Stimulated activated CD4-positive, alpha-beta T cell treated with anti-CD3 and anti-CD28 coated beads, Interleukin-12 subunit alpha, Interleukin-12 subunit beta, amount 100 ng/mL, for 48 hours (primary cell): Measurements from ENCODE around the gene TBC1D9.

Experiments used
- DNase-seq, 3 donors: peaks; one replicate each; pipeline ENCODE4 v3.0.0-alpha.2; 2020; ENCODE audit warnings: low read depth in 2 of 3, low spot score in 1 of 3

The TBC1D9 gene

DNA sequence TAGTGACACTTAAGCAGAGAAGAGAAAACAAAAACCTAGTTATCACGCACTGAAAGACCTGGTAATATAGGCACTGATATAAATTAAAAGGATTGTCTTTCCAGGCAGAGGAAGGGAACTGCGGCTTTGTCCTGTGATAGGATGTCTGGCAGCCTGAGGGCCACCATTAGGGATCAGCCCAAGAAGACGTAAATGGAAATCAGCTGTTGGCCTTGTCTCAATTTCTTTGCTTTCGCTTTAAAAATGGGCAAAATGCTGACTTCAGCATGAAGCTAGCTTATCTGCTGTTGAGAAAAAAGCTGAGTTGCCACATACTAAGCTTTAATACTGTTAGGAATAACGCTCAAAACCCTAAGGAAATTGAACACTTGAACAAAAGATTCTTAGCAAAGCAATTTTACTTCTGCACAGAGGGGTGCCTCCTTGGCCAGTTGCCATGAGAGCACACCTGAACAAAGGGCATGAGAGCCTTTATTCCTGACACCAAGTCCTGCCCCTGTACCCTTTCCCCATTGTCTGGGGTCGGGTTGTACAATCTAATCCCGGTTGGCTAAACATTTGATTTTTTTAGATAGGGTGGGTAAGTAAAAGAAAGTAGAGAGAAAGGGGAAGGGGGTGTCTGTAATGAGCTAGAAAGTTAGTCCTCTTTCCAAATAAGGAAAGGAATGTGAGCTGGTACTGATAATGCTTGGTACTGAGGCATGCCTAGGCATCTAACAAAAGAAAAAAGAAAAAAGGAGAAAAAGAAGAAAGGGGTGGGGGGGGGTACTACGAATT is 102.3 kb downstream of the TBC1D9 start:
- no peak for DNase-seq

DNA sequence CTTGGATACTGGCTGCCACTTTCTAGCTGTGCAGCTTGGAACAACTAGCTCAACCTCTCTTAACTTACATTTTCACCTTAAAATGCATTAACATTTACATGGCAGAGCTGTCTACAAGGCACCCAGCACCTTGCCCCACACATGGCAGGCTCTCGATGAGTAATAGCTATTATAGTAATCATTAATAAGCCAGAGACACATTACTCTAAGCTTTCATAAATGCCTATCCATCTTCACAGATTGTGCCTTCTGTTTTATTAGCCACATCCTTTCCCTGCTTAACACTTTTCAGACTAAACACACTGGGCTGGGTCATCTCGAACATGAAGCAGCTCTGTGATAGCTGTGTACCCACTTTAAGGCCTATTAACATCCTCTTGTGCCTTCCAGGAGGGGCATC is 103.6 kb downstream of the TBC1D9 start:
- no peak for DNase-seq

DNA sequence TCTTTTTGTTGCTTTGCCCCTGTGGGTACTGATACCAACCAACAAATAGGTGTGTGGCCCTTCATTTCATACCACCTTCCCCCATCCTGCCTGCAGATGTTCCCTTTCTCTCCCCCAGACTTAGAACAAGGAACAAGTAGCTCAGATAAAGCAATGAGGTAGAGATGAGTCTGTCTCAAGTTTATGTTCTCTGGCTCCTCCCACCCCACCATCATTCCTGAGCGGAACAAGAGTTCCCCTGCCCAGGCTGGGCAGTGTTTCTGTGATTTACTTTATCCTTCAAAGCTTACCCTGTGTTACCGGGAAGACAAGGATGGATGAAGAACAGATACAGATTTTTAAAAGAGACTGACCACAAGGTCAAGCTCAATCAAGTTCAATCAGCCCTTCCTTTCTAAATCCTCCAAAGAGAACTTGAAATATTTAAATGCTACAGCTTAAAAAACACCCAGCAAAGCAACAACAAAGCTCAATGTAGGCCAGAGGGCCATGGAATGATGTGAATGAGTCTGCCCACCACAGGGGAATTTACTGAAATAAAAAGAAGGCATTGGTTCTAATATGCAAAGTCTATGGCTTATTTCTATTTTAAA is 107.4 kb downstream of the TBC1D9 start:
- no peak for DNase-seq

DNA sequence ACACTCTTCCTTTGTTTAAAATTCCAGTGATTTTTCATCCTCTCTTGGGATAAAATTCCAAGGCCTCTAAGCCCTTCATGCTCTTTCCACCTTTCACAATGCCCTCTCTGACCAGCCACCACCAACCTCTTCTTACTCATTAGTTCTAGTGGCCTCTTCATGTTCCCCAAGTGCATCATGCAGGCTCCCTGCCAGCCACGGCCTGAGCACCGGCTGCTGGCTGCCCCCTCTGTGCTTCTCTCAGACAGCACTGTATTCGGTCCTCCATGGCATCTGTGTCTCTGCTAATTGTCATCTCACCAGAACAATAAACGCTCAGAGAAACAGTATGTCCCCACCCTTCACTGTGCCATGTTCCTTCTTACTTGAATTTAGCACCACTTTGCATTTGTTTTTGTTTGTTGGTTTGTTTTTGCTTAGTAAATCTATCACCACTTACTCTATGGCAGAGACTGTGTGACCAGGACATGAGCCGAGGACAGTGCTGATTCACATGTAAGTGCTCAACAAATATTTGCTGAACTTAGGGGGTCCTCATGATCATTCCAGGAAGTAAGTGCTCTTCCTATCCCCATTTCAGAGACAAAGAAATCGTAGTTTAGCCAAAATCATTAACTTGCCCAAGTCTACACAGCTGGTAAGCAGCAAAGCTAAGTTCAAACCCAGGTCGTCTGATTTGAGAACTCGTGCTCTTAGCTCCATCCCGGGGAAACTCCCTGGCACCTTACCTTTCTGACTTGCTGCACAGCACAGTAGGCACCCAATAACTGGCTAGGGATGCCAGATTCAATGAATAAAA is 110.4 kb downstream of the TBC1D9 start:
- DNase-seq, result no peak

DNA sequence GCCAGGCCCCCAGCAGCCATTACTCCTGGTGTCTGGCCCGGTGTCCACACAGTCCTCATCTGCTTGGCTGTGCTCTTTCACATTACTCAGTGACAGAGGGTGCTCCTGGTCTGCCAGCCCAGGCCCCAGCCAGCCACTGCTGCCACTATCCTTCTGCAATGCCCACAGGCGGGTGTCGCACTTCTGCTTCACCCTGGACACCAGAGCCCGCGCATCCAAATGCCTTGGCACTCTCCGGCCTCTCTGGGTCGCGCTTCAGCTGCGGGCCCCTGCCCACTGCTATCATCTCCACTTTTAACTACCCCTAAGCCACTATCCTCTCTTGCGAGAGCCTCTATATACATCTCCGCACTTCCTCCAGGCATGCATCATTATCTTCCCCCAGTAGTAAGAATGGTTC is 111.0 kb downstream of the TBC1D9 start:
- DNase-seq, result no peak

DNA sequence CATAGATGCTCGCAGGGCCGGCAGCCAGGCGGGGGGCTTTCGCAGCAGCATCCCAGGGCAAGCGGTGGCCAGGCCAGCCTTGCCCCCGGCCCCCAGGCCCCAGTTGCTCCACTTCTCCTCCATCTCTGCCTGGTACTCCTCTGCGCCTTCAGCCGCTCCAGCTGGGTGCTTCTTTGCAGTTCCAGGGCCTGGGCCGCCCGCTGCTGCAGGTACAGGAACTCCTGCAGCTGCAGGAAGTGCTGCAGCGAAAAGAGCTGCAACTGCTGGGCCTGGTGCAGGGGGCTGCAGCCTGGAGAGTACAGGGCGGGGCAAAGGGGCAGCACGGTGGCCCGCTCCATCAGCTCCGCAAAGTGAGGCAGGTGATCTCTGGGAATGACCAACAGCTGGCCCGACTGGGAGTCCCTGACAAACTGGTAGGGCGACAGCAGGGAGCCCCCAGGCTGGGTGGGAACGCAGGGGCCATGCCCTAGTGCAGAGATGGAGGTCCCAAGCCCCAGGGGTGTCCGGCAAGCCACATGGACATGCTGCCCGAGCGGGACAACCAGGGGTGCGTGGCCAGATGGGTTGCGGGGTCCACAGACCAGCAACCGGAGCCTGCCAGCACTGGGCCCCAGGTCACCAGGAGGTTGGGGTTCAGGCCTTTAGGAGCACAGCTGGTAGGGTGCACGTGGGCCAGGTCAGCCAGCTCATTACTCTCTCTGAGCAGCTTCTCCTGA is 111.6 kb downstream of the TBC1D9 start:
- no peak for DNase-seq

DNA sequence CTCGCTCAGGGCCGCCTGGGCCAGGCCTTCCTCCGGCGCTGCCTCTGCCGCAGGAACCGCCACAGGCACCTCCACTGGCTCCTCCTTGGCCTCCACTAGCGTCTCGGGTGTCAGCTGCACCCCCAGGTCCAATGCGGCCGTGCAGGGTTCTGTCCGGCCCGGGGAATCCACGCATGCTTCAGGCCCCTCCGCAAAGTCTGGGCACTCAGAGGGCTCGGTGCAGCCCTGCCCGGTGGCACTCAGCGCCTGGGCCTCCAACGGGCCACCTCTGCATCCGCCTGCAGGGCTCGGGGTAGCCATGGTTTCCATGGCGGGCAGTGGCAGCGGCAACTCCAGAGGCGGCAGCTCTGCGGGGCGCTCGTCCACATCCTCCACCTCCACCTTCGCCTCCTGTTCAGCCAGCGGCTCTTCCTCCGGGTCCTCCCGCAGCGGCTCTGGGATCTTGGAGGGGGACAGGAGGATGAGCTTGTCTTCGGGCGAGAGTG is 112.6 kb downstream of the TBC1D9 start:
- no peak for DNase-seq

DNA sequence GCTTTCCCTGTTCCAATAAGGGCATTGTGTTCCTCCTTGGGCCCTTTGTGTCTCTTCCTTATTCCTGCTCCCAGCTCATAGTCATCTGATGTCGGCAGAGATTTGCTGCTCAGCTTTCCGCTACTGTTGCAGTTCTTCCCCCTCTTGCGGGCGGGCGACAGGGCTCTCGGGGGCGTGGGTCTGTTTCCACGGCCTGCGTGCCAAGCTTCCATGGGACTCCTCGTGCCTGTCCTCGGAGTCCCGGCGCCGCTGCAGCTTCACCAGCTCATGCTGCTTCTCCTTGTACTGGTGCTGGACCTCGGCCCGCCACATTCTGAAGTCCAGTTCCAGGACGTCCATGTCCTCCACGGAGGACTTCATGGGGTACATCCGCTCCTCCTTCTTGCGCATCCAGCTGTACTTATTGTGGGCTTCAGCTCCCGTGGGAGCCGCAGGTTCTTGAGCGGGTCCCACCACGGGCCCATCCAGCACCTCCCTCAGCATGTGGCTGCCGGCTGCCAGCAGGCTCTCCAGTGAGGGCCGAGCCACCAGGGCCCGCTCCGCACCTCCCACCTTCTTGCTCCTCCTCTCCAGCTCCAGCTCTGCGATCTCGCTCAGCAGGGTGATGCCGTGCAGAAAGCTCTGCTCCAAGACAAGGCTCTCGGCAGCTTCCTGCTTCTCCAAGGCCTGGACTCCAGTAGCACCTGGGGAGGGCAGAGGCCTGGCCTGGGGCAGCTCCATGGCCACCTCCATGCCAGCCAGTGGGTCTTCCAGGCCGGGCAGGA is 113.3 kb downstream of the TBC1D9 start:
- DNase-seq, result no peak

DNA sequence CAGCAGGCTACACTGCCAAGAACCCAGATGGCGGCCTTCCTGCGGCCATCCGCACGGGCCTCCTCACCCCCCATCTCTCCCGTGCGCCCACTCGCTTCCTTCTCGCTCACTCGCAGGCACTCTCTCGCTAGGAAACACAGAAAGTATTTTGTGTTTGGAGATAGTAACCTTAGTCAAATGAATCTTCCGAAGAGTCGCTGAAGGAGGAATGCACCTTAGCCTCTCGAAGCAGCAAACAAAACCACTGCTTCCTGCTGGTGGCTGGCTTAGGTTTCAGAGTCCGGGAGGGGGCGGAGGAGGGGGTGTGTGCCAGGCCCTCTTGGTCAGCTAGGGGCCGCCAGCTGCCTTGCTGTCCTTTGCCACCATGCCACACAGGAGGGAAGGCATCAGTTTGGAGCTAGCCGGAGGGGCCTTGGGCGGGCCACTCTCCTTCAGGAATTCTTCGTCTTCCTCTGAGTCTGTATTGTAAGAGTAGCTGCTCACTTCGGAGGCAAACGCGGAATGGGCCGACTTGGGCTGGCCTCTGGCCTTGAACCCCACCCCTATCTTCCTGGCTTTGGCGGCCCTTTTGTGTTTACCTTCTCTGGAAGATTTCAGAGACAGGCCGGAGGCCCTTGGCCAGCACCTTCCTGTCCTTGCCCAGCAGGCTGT is 114.3 kb downstream of the TBC1D9 start:
- DNase-seq, result no peak

DNA sequence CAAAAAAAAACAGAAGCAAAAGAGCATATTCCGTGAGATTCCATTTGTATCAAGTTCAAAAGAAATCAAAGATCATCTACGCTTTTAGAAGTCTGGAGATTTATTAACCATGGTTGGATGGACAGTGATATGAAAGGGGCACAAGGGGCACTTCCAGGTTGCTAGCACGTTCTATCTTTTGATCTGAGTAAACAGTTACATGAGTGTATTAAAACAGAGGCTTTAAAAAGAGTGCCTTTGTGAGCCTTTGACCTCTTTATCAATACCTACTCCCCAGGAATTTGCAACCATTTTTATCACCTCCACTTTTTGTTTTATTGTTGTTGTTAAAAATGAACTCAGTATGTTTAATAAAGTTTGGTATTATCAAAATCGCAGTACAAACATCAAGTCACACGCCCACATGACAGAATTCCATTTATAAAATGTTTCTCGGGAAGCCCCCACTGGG is 115.1 kb downstream of the TBC1D9 start:
- DNase-seq, result no peak

DNA sequence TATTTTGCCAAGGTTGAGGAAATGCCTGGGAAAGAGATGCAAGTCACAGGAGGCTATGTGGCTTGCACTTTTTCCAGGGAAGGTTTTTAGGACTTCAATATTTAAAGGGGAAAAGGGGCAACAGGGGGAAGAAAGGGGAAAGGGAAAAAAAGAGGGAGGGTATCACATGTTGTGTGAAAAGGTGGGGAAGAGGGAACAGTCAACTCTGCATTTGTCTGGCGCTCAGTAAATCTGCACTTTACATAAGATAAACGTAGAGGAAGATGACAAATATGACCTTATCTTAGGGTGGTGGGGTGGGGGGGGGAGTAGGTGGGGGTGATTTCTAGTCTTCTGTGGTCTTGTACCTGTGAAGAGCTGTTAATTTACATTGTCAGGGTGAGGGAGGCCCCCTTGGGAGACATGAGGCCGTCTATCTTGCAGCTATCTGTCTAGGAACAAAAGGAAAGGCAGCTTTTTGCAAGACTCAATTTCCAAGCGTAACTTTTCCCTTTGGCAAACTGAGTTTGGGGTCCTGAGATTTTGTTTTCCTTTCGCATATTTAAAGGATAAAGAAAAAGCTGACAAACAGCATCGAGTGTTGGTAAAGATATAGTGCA is 115.9 kb downstream of the TBC1D9 start:
- DNase-seq, result no peak

DNA sequence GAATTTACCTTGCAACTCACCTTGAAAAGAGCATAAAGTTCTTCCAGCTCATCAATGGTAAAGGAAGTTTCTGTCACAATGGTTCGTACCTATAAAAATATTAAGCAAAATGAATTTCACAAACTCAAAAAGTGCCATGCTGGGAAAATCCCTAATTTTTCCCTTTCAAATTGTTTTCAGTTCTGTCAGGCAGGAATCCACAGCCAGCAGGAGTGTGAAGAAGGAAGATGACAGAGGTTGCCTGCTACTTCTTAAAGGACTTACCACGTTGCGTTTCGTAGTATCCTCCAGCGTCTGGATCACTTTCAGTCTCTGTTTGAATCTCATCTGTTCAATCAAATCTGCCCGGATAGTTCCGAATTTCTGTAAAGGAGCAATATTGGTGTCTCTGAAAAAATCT is 117.1 kb downstream of the TBC1D9 start:
- DNase-seq, result no peak

DNA sequence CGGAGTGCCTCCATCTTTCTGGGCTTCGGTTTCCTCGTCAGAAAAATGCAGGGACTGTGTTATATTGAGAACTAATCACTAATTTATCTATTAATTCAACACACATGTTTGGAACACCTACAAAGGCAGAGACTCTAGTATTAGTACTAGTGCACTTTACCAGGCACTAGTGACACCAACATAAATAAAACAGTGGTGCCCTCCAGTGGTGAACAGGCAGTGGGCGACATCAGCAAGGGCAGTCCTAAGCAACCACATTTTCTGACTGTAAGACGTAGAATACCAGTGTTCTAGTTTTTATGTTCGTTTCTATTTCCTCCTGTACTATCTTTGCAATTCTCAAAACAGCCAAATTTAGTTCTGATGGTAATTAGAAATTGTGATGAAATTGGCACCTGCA is 118.3 kb downstream of the TBC1D9 start:
- peak in 2 of 3 donors; percentile 17 to 34 for DNase-seq

DNA sequence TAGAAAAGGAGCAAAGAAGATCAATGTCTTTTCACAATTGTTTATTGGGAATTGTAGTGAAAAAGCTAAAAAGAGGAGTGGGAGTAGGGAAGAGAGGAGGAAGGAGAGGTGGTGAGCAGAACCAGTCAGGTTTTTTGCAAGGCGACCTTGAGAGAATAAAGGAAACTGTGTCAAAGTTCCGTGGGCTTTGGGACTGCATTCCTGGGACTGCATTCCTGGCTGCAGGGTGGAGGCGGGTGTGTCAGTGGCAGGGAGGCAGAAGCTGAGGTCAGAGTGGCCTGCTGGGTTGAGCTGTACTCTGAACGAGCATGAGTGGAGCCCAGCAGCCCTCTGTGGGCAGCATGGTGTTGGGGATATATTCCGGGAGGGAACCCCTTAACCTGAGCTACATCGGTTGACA is 120.6 kb downstream of the TBC1D9 start:
- DNase-seq, result no peak

DNA sequence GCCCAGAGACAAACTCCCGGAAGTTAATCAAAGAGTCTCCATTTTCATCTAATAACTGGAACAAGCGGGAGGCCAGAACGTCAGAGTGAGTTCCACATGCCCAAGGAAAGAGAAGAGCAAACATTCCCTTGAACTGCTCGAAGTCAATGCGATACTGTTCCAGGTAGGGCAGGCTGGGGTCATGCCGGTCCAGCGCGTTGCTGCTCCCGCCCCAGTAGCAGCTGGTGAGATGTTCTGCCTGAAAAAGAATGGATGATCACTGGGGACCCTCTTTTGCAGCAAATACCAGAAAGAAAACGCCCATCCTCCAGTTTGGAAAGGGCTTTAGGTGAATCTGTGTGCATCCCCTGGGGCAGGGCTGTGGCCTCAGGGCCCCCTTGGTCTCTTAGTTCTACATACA is 122.2 kb downstream of the TBC1D9 start:
- DNase-seq, result no peak

DNA sequence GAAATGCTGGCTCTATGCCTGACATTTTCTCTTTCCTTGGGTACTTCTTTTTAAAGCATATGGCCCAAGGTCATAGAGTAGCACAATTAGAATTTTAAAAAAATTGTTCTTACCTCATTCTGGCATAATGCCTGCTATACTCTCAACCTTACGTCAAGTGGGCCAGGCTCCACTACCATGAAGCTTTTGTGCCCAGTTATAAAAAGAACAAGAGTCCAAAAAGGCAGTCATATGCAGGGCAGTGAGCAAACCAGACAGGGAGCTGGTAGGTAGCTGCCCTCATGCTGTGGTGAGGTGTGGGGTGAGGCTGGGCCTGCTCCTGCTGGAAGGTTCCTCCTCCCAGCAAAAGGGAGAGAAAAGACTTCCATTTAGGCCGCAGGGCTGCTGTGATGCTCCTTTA is 123.1 kb downstream of the TBC1D9 start:
- no peak for DNase-seq

DNA sequence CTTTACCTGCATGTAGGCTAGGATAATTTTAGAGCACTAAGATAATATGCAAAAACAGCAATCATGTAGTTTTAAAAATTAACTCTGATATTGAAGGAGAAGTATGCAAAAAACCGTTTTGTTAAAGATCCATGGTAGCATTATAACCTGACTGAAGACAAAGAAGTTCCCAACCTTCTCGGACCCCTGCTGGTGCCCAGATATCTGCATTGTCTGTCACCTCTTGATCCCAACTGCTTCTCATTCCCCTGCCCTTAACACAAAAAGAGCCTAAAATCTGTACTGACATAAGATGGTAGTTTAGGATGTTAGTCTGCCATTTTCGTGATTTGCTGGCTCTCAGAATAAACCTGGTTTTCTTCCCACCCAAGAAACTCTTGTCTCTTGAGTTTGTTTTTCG is 125.9 kb downstream of the TBC1D9 start:
- DNase-seq, result no peak

DNA sequence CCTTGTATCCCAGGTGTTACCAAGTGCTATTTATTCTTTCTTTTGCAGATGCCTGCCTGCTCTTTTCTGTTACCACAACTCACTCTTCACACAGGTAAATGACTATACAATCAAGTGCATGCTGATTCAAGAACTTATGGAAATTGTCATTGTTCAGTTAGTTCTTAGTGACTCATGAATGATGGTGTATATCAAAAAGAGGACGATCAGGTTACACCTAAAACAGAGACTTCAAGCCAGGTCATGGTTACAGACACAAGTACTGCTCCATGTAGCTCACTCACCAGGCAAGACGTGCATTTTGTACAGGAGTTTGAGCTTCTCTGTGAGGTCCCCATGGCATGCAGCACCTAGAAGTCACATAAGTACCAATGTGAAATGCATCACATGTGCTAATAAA is 128.2 kb downstream of the TBC1D9 start:
- DNase-seq, result no peak

DNA sequence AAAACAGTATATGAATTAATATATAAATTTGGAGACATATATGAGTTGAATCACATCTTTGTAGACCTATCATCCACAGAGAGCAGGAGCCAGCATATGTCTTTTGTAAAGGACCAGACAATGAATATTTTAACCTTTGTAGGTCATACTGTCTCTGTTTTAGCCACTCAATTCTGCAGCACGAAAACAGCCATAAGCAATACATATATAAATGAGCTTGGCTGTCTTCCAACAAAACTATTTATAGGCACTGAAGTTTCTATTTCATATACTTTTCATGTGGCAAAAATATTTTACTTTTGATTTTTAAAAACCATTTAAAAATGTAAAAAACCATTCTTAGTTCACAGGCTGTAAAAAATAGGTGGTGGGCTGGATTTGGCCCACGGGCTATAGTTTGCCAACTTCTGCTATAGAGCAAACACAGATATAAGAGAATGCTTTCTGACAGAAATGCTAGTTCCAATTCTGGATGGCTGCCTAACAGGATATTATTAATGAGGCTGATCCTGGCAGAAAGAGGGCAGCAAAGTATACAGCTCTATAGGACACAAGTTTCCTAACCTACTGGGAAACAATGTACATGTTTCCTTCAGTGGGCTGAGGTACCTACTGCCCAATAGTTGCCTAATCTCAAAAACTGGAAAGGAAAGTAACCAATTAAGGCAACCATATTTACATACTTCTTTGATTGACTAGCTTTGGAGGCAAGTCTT is 129.4 kb downstream of the TBC1D9 start:
- no peak for DNase-seq
